K562 (cell line): ENCODE results near the gene TJAP1. TPM values are rescaled to one million over a fixed set of nuclear protein-coding genes. Genes with fewer than 3 reads are reported as not detected.
A peak's percentile ranks its signal among the peaks of the same experiment; 100 is the strongest.

ENCODE experiments used
- CBX5 ChIP-seq: IDR thresholded peaks from 2 replicates; pipeline ENCODE4 v1.6.1; 2014; ENCODE audit warnings: low read depth, borderline replicate concordance
- CBX8 ChIP-seq: fragments of 200-600 bp; sonication (generic); IDR thresholded peaks from 2 replicates; pipeline ENCODE4 v1.6.1; 2012; ENCODE audit warnings: borderline replicate concordance, mixed run types, low read depth, mild to moderate bottlenecking, moderate library complexity, mixed read lengths, low read length, control low read depth, inconsistent platforms; ENCODE audit not compliant: poor library complexity, severe bottlenecking; ENCODE audit errors: extremely low read depth
- CREB1 ChIP-seq, 2 experiments: sonication (generic) in 1 of 2; formaldehyde crosslinking in 1 of 2; IDR thresholded peaks; 2 replicates each; pipeline versions ENCODE4 v1.6.1 to v1.8.0; 2012 to 2022; ENCODE audit warnings: inconsistent platforms in 1 of 2, mild to moderate bottlenecking in 1 of 2, missing genetic modification reagents in 1 of 2, moderate library complexity in 1 of 2
- ELF2 ChIP-seq: fragments of 250-450 bp; sonication (Bioruptor Pico); IDR thresholded peaks from 2 replicates; pipeline ENCODE4 v1.5.0; 2021; ENCODE audit warnings: mild to moderate bottlenecking
- HIVEP1 ChIP-seq: fragments of 250-450 bp; sonication (Bioruptor Pico); IDR thresholded peaks from 2 replicates; pipeline ENCODE4 v1.4.0; 2020; ENCODE audit warnings: mild to moderate bottlenecking
- JUNB ChIP-seq: fragments of 450-650 bp; formaldehyde crosslinking; conservative IDR thresholded peaks from 2 replicates; pipeline ENCODE4 v1.4.0; 2020; ENCODE audit warnings: mild to moderate bottlenecking
- MYC ChIP-seq, 2 experiments: fragments of 250-450 bp in 1 of 2; sonication (Bioruptor Pico) in 1 of 2; IDR thresholded peaks; 2 replicates each; pipeline versions ENCODE4 v1.5.1 to v1.6.1; 2012 to 2021; ENCODE audit warnings: low read depth in 2 of 2, borderline replicate concordance in 1 of 2, improper control_type of control experiment in 1 of 2, low read length in 1 of 2, mild to moderate bottlenecking in 1 of 2, moderate library complexity in 1 of 2
- NCOR1 ChIP-seq: fragments of 450-650 bp; IDR thresholded peaks from 2 replicates; pipeline ENCODE4 v1.6.1; 2016; ENCODE audit warnings: mild to moderate bottlenecking, moderate library complexity
- NELFE ChIP-seq: IDR thresholded peaks from 2 replicates; pipeline ENCODE4 v1.6.1; 2011; ENCODE audit warnings: mild to moderate bottlenecking; ENCODE audit not compliant: insufficient read depth, insufficient read length
- NFRKB ChIP-seq: fragments of 450-650 bp; IDR thresholded peaks from 2 replicates; pipeline ENCODE4 v1.6.1; 2016; ENCODE audit warnings: low read depth
- POLR2AphosphoS2 ChIP-seq: IDR thresholded peaks from 2 replicates; pipeline ENCODE4 v1.6.1; 2012; ENCODE audit warnings: low read length, improper control_type of control experiment
- PURB ChIP-seq: sonication (generic); formaldehyde crosslinking; IDR thresholded peaks from 2 replicates; pipeline ENCODE4 v1.9.0; 2021; ENCODE audit warnings: low read depth, mild to moderate bottlenecking, missing genetic modification reagents
- RBM22 ChIP-seq: fragments of 200-400 bp; formaldehyde crosslinking; IDR thresholded peaks from 2 replicates; pipeline ENCODE4 v1.6.1; 2018; ENCODE audit warnings: low read length, low read depth; ENCODE audit not compliant: poor library complexity, severe bottlenecking
- SMAD2 ChIP-seq: fragments of 150-350 bp; IDR thresholded peaks from 2 replicates; pipeline ENCODE4 v1.6.1; 2014; ENCODE audit warnings: low read depth, mild to moderate bottlenecking, low read length
- SMARCB1 ChIP-seq: IDR thresholded peaks from 2 replicates; pipeline ENCODE4 v1.6.1; 2011; ENCODE audit warnings: improper control_type of control experiment, low read depth; ENCODE audit not compliant: insufficient read length
- STAT5B ChIP-seq: fragments of 250-450 bp; sonication (Bioruptor Pico); IDR thresholded peaks from 2 replicates; pipeline ENCODE4 v1.8.0; 2021; ENCODE audit warnings: mild to moderate bottlenecking, inconsistent platforms
- TGIF2 ChIP-seq: sonication (generic); formaldehyde crosslinking; IDR thresholded peaks from 2 replicates; pipeline ENCODE4 v1.8.1; 2022; ENCODE audit warnings: mild to moderate bottlenecking, missing genetic modification reagents, moderate library complexity
- ZNF174 ChIP-seq: fragments of 250-450 bp; sonication (Bioruptor Pico); IDR thresholded peaks from 2 replicates; pipeline ENCODE4 v1.4.0; 2020; ENCODE audit warnings: mild to moderate bottlenecking
- ZNF507 ChIP-seq: conservative IDR thresholded peaks from 2 replicates; pipeline ENCODE4 v1.6.1; 2017; ENCODE audit warnings: missing genetic modification characterization, missing compliant biosample characterization
- ZNF77 ChIP-seq: fragments of 250-450 bp; sonication (Bioruptor Pico); IDR thresholded peaks from 2 replicates; pipeline ENCODE4 v1.5.0; 2020
- ZSCAN29 ChIP-seq: fragments of 450-650 bp; IDR thresholded peaks from 2 replicates; pipeline ENCODE4 v1.6.1; 2017
- polyA plus RNA-seq, 8 experiments: library from polyadenylated mRNA; depleted of rRNA in 4 of 8; stranded (reverse) in 5 of 8; unstranded in 3 of 8; fragments of >200 nt; fragmentation: Nextera tagmentation in 2 of 8; fragmentation: Illumina TruSeq in 1 of 8; extraction: Ambion mirVana in 2 of 8; extraction: Trizol in 1 of 8; gene quantifications; 2 replicates each; pipeline versions ENCODE4 v1.2.1 to v1.2.3, GENCODE V29; 2011 to 2014; ENCODE audit warnings: inconsistent platforms in 1 of 8, missing spikeins in 1 of 8
- total RNA-seq, 7 experiments: library from RNA; depleted of rRNA in 6 of 7; stranded (reverse); fragments of >200 nt in 6 of 7; fragmentation: Illumina TruSeq in 2 of 7; extraction: Trizol in 2 of 7; gene quantifications; 2 replicates each; pipeline versions ENCODE4 v1.2.1 to v1.2.3, GENCODE V29; 2011 to 2021; ENCODE audit warnings: low replicate concordance in 1 of 7
- TF ChIP-seq, protein P1 (sequence below): sonication (generic); formaldehyde crosslinking; IDR thresholded peaks from 2 replicates; pipeline ENCODE4 v1.8.0; 2022; ENCODE audit warnings: mild to moderate bottlenecking, missing genetic modification reagents, borderline replicate concordance
- TF ChIP-seq, protein P2 (sequence below): fragments of 250-450 bp; sonication (Bioruptor Pico); IDR thresholded peaks from 2 replicates; pipeline ENCODE4 v1.4.0; 2020; ENCODE audit warnings: borderline replicate concordance
- TF ChIP-seq, protein P3 (sequence below): fragments of 450-650 bp; formaldehyde crosslinking; IDR thresholded peaks from 2 replicates; pipeline ENCODE4 v1.4.0; 2022; ENCODE audit warnings: mild to moderate bottlenecking, moderate library complexity

Gene TJAP1
- total and polyA plus RNA-seq, 9 of the 15 experiments (the other 6 are each of a cell fraction or from before 2014, with no cell fraction given), result 0.06 to 35.8 (median 16.2) TPM

DNA sequence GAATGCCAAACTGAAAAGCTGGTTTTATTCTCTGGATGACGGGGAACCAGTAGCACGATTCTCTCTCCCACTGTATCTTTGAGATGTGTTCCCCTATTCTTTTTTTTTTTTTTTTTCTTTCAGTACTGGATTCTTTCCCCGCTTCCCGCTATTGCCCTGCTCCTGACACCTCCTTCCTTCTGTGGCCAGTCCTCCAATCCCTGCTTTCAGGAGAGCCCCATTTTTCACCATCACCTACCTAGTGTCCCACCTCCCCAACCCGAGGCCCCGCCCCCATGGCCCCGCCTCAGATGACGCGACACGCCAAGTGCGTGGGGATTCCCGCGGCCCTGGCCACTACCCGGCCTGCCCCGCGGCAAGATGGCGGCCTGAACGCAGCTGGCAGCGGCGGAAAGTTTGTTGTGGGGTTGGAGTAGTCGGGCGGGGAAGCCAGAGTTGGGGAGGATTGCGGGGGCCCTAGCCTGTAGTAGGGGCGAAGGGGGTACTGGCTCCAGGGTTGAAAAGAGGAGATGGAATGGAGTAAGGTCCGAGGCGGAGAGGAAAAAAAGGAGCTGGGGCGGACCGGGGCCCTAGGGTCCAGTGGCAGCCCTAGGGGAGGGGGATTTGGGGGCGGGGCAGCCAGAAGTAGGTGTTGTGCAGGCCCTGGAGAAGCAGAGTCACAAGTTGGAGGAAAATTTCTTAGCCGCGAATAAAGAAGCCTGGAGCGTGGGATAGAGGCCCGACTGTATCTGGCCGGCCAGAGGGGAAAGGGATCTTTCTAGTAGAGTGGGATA, at the start of gene TJAP1 (continued):
- TF ChIP-seq, protein P1, sequence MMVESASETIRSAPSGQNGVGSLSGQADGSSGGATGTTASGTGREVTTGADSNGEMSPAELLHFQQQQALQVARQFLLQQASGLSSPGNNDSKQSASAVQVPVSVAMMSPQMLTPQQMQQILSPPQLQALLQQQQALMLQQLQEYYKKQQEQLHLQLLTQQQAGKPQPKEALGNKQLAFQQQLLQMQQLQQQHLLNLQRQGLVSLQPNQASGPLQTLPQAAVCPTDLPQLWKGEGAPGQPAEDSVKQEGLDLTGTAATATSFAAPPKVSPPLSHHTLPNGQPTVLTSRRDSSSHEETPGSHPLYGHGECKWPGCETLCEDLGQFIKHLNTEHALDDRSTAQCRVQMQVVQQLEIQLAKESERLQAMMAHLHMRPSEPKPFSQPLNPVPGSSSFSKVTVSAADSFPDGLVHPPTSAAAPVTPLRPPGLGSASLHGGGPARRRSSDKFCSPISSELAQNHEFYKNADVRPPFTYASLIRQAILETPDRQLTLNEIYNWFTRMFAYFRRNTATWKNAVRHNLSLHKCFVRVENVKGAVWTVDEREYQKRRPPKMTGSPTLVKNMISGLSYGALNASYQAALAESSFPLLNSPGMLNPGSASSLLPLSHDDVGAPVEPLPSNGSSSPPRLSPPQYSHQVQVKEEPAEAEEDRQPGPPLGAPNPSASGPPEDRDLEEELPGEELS, result peak; percentile 57; the same call in 1 of the 2 replicates
- TF ChIP-seq SMARCB1, result no peak
- TF ChIP-seq CBX5, result no peak
- TF ChIP-seq ZNF77 (CRISPR knock-in tag), result no peak
- TF ChIP-seq ELF2 (CRISPR knock-in tag), result no peak
- TF ChIP-seq, protein P2, sequence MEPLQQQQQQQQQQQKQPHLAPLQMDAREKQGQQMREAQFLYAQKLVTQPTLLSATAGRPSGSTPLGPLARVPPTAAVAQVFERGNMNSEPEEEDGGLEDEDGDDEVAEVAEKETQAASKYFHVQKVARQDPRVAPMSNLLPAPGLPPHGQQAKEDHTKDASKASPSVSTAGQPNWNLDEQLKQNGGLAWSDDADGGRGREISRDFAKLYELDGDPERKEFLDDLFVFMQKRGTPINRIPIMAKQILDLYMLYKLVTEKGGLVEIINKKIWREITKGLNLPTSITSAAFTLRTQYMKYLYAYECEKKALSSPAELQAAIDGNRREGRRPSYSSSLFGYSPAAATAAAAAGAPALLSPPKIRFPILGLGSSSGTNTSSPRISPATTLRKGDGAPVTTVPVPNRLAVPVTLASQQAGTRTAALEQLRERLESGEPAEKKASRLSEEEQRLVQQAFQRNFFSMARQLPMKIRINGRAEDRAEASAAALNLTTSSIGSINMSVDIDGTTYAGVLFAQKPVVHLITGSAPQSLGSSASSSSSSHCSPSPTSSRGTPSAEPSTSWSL (CRISPR knock-in tag), result no peak
- TF ChIP-seq NELFE, result no peak
- TF ChIP-seq NFRKB, result peak; percentile 89; the same call in 1 of the 2 replicates
- TF ChIP-seq, protein P3, sequence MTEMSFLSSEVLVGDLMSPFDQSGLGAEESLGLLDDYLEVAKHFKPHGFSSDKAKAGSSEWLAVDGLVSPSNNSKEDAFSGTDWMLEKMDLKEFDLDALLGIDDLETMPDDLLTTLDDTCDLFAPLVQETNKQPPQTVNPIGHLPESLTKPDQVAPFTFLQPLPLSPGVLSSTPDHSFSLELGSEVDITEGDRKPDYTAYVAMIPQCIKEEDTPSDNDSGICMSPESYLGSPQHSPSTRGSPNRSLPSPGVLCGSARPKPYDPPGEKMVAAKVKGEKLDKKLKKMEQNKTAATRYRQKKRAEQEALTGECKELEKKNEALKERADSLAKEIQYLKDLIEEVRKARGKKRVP (CRISPR knock-in tag), result no peak
- TF ChIP-seq STAT5B (CRISPR knock-in tag), result no peak
- no peak for TF ChIP-seq ZNF174
- peak; percentile 74; the same call in 1 of the 2 replicates for TF ChIP-seq POLR2AphosphoS2
- no peak for TF ChIP-seq JUNB (CRISPR knock-in tag)
- TF ChIP-seq ZNF507, result no peak
- TF ChIP-seq NCOR1, result peak; percentile 58
- TF ChIP-seq CREB1 (IDR thresholded peaks at IDR 0.05), result peak; percentile 83
- TF ChIP-seq CREB1 (CRISPR knock-in tag; IDR thresholded peaks at IDR 0.05), result peak; percentile 88
- TF ChIP-seq TGIF2, result no peak
- no peak for TF ChIP-seq SMAD2
- no peak for TF ChIP-seq CBX8
- no peak for TF ChIP-seq PURB
- TF ChIP-seq RBM22, result no peak
- peak; percentile 51; the same call in 1 of the 2 replicates for TF ChIP-seq MYC (IDR thresholded peaks at IDR 0.05; ENCODE audit: low read depth, low read length)
- TF ChIP-seq MYC (CRISPR knock-in tag; IDR thresholded peaks at IDR 0.05; ENCODE audit: borderline replicate concordance, low read depth), result no peak
- no peak for TF ChIP-seq ZSCAN29
- TF ChIP-seq HIVEP1, result peak; percentile 68; the same call in 1 of the 2 replicates
